Skeletal muscle tissue (tissue), 4 donors: Measurements from ENCODE around the gene HM13. TPM values are rescaled to one million over a fixed set of nuclear protein-coding genes. Genes with fewer than 3 reads are reported as not detected.
"Not testable (repeated sequence)": the region's sequence is repeated elsewhere in the genome, so short reads cannot be mapped to it uniquely, and the experiment has no call there.

Source experiments
- H3K27ac ChIP-seq: one replicate; pipeline ENCODE4 v1.7.0; 2013; ENCODE audit warnings: mild to moderate bottlenecking, low read depth, low read length, inconsistent platforms
- H3K27me3 ChIP-seq, 3 donors: one replicate each; pipeline ENCODE4 v1.7.0; 2013; ENCODE audit warnings: low read length in 3 of 3; ENCODE audit not compliant: control insufficient read depth in 3 of 3, insufficient read depth in 3 of 3
- H3K36me3 ChIP-seq, 3 donors: one replicate each; pipeline ENCODE4 v1.7.0; 2013; ENCODE audit warnings: low read length in 3 of 3; ENCODE audit not compliant: control insufficient read depth in 3 of 3, insufficient read depth in 3 of 3
- H3K4me1 ChIP-seq, 3 donors: one replicate each; pipeline ENCODE4 v1.7.0; 2013; ENCODE audit warnings: low read length in 3 of 3, mild to moderate bottlenecking in 3 of 3; ENCODE audit not compliant: control insufficient read depth in 3 of 3, insufficient read depth in 3 of 3
- H3K4me3 ChIP-seq, 3 donors: one replicate each; pipeline ENCODE4 v1.7.0; 2013; ENCODE audit warnings: low read length in 3 of 3
- H3K9ac ChIP-seq, 3 donors: one replicate each; pipeline ENCODE4 v1.7.0; 2013; ENCODE audit warnings: low read length in 3 of 3, mild to moderate bottlenecking in 3 of 3, moderate library complexity in 2 of 3, low read depth in 1 of 3
- H3K9me3 ChIP-seq, 3 donors: one replicate each; pipeline ENCODE4 v1.7.0; 2013; ENCODE audit warnings: low read length in 3 of 3; ENCODE audit not compliant: control insufficient read depth in 3 of 3
- total RNA-seq: library from RNA; depleted of rRNA; stranded (reverse); fragments of >200 nt; gene quantifications from one replicate; pipeline ENCODE4 v1.2.3, GENCODE V29; 2014
- donor health status: Osteomylitis.

The HM13 gene
- total RNA-seq, 1 donor from 2014 or later: 30.8 TPM

GRCh38 chr20:31570735-31571617 lies 56.7 kb downstream of the HM13 start:
- H3K9ac ChIP-seq: peak overlapping the region in 2 of 3 donors; percentile 22 to 25
- H3K27me3 ChIP-seq: no peaks in the 10 kb centered on the region
- H3K27ac ChIP-seq: peak overlapping the region; percentile 42
- H3K4me3 ChIP-seq: no peak overlapping the region
- peaks cover 9 to 25% (median 13%) of the 10 kb centered on the region in 3 donors for H3K36me3 ChIP-seq
- peaks cover 28 to 38% (median 33%) of the 10 kb centered on the region in 3 donors for H3K4me1 ChIP-seq
- H3K9me3 ChIP-seq: no peaks in the 10 kb centered on the region

GRCh38 chr20:31572042-31572700 lies 57.9 kb downstream of the HM13 start:
- peaks cover 23 to 36% (median 28%) of the 10 kb centered on the region in 3 donors for H3K4me1 ChIP-seq
- H3K9me3 ChIP-seq: no peaks in the 10 kb centered on the region

GRCh38 chr20:31572701-31573554 lies 58.7 kb downstream of the HM13 start:
- Histone ChIP-seq H3K9ac (peak overlapping the region; percentile 86 to 92 (median 89)), H3K27ac (peak overlapping the region; percentile 98), H3K36me3 (peaks cover 0 to 11% (median 4%) of the 10 kb centered on the region in 3 donors), H3K4me3 (peak overlapping the region; percentile 83 to 89 (median 84)), H3K4me1 (peaks cover 23 to 36% (median 28%) of the 10 kb centered on the region in 3 donors), H3K9me3 (no peaks in the 10 kb centered on the region), H3K27me3 (no peaks in the 10 kb centered on the region)

More at GRCh38 chr20:31572042-31572700, 57.9 kb downstream of the HM13 start:
- Histone ChIP-seq H3K4me3 (peak overlapping the region; percentile 74 to 89 (median 84)), H3K27me3 (no peaks in the 10 kb centered on the region), H3K9ac (peak overlapping the region; percentile 86 to 92 (median 89)), H3K36me3 (peaks cover 4 to 18% (median 6%) of the 10 kb centered on the region in 3 donors), H3K27ac (peak overlapping the region; percentile 98)

- Histone ChIP-seq H3K36me3 (peaks cover 0 to 4% (median 2%) of the 10 kb centered on the region in 3 donors), H3K27ac (peak overlapping the region; percentile 98), H3K9ac (peak overlapping the region; percentile 76 to 86 (median 85)), H3K27me3 (no peaks in the 10 kb centered on the region), H3K4me3 (peak overlapping the region; percentile 83 to 89 (median 84)), H3K9me3 (no peaks in the 10 kb centered on the region), H3K4me1 (peaks cover 23 to 31% (median 24%) of the 10 kb centered on the region in 3 donors)
Observed at GRCh38 chr20:31573555-31574321, 59.5 kb downstream of the HM13 start.

GRCh38 chr20:31574986-31575385 lies 60.7 kb downstream of the HM13 start:
- H3K9me3 ChIP-seq, H3K9ac ChIP-seq, H3K4me3 ChIP-seq, H3K36me3 ChIP-seq, H3K27me3 ChIP-seq, H3K27ac ChIP-seq: not testable (repeated sequence)
- peaks cover 16 to 20% (median 19%) of the 10 kb centered on the region in 3 donors for H3K4me1 ChIP-seq

GRCh38 chr20:31576751-31577150 lies 62.5 kb downstream of the HM13 start:
- no peaks in the 10 kb centered on the region for H3K36me3 ChIP-seq
- H3K27me3 ChIP-seq: no peaks in the 10 kb centered on the region
- H3K9ac ChIP-seq: no peak overlapping the region
- no peak overlapping the region for H3K4me3 ChIP-seq
- peaks cover 14 to 16% (median 15%) of the 10 kb centered on the region in 3 donors for H3K4me1 ChIP-seq
- H3K9me3 ChIP-seq: no peaks in the 10 kb centered on the region
- no peak overlapping the region for H3K27ac ChIP-seq

GRCh38 chr20:31577194-31577593 lies 63.0 kb downstream of the HM13 start:
- H3K27me3 ChIP-seq: no peaks in the 10 kb centered on the region
- no peaks in the 10 kb centered on the region for H3K36me3 ChIP-seq
- no peaks in the 10 kb centered on the region for H3K9me3 ChIP-seq
- no peak overlapping the region for H3K27ac ChIP-seq
- H3K4me3 ChIP-seq: no peak overlapping the region
- H3K9ac ChIP-seq: no peak overlapping the region
- peaks cover 13 to 14% (median 13%) of the 10 kb centered on the region in 3 donors for H3K4me1 ChIP-seq

GRCh38 chr20:31578448-31579138 lies 64.4 kb downstream of the HM13 start:
- no peaks in the 10 kb centered on the region for H3K27me3 ChIP-seq
- H3K9ac ChIP-seq: no peak overlapping the region
- H3K4me1 ChIP-seq: peaks cover 3 to 4% (median 3%) of the 10 kb centered on the region in 3 donors
- no peaks in the 10 kb centered on the region for H3K36me3 ChIP-seq
- H3K9me3 ChIP-seq: no peaks in the 10 kb centered on the region
- H3K4me3 ChIP-seq: no peak overlapping the region
- no peak overlapping the region for H3K27ac ChIP-seq
